ENCODE measurements around the gene IL1RL2.
A peak's percentile ranks its signal among the peaks of the same experiment; 100 is the strongest.

The IL1RL2 gene

GRCh38 chr2:102267774-102268173, 81.0 kb downstream of the IL1RL2 start:
- no peak for DNase-seq (ENCODE audit: low read depth in 2 of 2)

- peak; percentile 89 to 90 for DNase-seq (ENCODE audit: low read depth in 2 of 2)
Measured at GRCh38 chr2:102268510-102269199, 81.8 kb downstream of the IL1RL2 start.

- no peak for DNase-seq (ENCODE audit: low read depth in 2 of 2)
Measured at GRCh38 chr2:102269200-102269524, 82.3 kb downstream of the IL1RL2 start.

GRCh38 chr2:102271844-102272243, 85.0 kb downstream of the IL1RL2 start:
- DNase-seq (ENCODE audit: low read depth in 2 of 2): no peak

- no peak for DNase-seq (ENCODE audit: low read depth in 2 of 2)
Measured at GRCh38 chr2:102273619-102274211, 86.9 kb downstream of the IL1RL2 start.

- DNase-seq (ENCODE audit: low read depth in 2 of 2): no peak
Measured at GRCh38 chr2:102276549-102277201, 89.9 kb downstream of the IL1RL2 start.

GRCh38 chr2:102277202-102277700, 90.4 kb downstream of the IL1RL2 start:
- no peak for DNase-seq (ENCODE audit: low read depth in 2 of 2)

GRCh38 chr2:102278720-102279390, 92.0 kb downstream of the IL1RL2 start:
- no peak for DNase-seq (ENCODE audit: low read depth in 2 of 2)

GRCh38 chr2:102279391-102279735, 92.5 kb downstream of the IL1RL2 start:
- DNase-seq (ENCODE audit: low read depth in 2 of 2): no peak

GRCh38 chr2:102282678-102283091, 95.9 kb downstream of the IL1RL2 start:
- DNase-seq (ENCODE audit: low read depth in 2 of 2): no peak

- DNase-seq (ENCODE audit: low read depth in 2 of 2): no peak
Measured at GRCh38 chr2:102283996-102284395, 97.2 kb downstream of the IL1RL2 start.

GRCh38 chr2:102284611-102285010, 97.8 kb downstream of the IL1RL2 start:
- no peak for DNase-seq (ENCODE audit: low read depth in 2 of 2)

GRCh38 chr2:102285368-102285767, 98.5 kb downstream of the IL1RL2 start:
- DNase-seq (ENCODE audit: low read depth in 2 of 2): no peak

- DNase-seq (ENCODE audit: low read depth in 2 of 2): no peak
Measured at GRCh38 chr2:102286041-102286440, 99.2 kb downstream of the IL1RL2 start.

GRCh38 chr2:102289129-102289528, 102.3 kb downstream of the IL1RL2 start:
- DNase-seq (ENCODE audit: low read depth in 2 of 2): no peak

Measured in fibroblast of skin of left quadriceps (primary cell).